Fibroblast of skin of back (primary cell): ENCODE results near the gene AIG1.
"Not testable (repeated sequence)": the region's sequence is repeated elsewhere in the genome, so short reads cannot be mapped to it uniquely, and the experiment has no call there.

Experiments
- DNase-seq: peaks from one replicate; pipeline ENCODE4 v3.0.0-alpha.2; 2013

Gene AIG1

DNA sequence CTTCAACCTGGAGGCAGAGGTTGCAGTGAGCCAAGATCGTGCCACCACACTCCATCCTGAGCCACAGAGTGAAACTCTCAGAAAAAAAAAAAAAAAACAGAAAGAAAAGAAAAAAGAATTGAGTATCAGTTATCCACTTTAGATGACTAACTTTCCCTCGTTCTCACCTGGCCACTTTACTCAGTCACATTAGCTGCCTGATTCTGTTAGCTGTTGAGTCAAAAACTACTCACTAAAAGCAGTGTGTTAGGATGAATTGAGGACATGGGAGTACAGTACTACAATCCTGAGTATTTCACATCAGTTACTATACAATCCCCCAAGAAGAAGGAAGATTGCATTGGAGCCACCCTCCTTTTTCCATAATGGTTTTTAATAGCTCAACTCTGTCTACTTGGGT is 275.2 kb downstream of the AIG1 start:
- no peak for DNase-seq

GRCh38 chr6:143336446-143337152 is 275.9 kb downstream of the AIG1 start:
- DNase-seq = peak; percentile 84

DNA sequence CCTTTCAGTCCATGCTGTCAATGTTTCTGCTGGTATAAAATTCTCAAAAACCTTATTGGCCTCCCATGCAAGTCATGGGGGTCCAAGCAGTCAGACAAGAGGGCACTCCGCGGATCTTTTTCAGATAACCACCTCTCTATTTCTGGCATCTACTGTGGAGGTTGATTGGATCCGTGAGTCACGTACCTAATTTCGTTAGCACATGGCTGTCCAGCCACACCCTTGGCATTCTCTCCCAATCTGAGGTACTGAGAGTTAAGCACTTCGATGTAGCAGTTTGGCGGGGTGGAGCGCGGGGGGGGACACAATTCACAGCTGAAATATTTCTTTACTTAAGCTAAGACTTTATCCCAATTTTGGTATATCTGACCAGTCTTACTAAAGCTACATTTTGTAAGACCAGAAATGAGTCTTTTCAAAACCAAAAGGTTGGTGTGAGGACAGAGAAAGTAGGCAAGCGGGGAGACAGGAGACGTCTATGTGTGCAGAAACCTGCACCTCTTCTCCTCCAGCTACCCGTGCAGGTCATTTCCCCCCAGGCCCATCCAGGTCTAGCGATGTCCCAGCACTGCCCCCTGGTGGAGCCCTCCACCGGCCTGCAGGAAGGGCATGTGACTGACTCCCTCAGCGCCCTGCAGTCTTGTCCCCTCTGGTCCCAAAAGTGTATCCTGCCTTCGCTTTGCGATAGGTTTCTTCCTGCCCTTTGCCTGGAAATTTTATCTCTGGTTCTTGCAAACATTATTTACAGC is 276.7 kb downstream of the AIG1 start:
- DNase-seq = no peak

GRCh38 chr6:143339223-143339622 is 278.5 kb downstream of the AIG1 start:
- no peak for DNase-seq

DNA sequence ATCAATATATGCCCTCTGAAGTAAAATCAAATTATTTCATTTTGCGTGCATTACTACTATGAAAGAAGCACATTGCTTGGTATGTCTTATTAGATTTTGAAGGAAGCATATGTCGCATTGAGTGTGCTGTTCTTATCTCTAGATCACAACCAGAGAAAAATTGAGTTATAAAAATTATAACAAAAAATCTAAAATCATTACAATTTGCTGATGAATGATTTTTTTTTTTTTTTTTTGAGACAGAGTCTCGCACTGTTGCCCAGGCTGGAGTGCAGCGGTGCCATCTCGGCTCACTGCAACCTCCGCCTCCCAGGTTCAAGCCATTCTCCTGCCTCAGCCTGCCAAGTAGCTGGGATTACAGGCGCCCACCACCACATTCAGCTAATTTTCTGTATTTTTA is 284.8 kb downstream of the AIG1 start:
- DNase-seq = not testable (repeated sequence)

DNA sequence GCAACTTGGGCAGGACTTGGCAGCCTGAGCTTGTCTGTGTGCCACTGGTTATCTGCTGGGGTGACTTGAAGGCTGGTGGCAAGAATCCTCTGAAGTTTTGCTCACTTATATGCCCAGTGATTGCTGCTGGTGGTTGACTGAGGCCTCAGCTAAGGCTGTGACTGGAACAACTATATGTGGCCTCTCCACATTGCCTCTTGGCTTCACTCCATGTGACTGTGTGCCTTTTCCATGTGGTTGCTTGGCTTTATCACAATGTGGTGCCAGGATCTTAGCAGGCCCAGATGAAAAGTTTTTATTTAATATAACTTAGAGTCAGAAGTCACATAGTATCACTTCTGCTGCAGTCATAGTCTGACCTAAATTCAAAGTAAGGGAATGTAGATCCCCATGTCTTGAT is 285.3 kb downstream of the AIG1 start:
- no peak for DNase-seq

- peak; percentile 76 for DNase-seq
These were observed 287.8 kb downstream of the AIG1 start for GRCh38 chr6:143348531-143348930.

GRCh38 chr6:143349530-143349929 is 288.8 kb downstream of the AIG1 start:
- no peak for DNase-seq

DNA sequence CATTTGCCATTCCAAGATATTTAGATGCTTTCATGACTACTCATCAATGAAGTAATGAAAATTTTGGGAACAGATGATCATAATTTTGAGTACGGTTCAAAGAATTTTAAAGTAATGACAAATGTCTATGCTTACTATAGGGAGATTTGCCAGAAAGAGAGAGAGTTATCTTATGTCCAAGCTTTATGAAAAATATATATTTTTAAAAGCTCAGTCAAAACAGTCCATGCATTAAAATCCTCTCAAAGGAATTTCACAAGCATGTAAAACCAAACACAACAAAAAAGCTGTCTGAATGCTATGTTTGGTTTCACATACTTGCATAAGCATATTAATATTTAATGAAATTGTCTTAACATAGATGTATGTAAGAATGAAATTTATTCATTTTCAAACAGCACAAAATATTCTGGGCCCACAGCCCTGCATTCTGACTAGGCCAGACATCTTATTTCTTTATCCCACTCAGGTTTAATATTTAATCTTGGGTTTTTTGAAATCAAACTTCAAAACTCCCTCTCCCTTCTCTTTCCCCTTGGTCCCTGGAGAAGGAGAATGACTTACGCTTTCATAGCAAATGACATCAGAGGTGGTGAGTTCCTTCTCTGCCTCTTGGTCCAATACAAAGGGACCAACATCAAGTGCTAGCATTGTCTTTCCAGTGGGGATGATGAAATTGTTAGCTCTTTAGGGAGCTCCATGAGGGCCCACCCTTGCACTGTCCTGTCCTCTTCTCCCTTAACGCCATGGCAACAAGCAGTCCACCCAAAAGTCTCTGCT is 295.6 kb downstream of the AIG1 start:
- DNase-seq = peak; percentile 74

DNA sequence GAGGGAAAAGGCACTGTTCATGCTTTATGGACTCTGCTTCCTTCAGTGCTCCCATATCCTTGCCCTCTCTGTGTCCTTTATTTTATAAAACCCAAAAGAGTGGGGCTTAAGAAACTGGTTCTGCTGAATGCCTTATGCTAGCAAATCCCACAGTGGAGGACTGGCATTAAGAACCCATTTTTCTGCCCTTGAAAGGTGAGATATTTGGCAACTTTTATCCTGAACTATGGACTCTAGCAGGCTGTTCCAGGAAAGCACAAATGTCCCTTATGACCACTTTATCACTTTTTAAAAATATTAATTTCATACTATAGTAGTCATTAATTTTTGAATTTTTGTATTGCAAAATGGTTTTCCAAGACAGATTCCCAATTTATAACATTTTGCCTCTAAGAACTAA is 296.5 kb downstream of the AIG1 start:
- DNase-seq = no peak

GRCh38 chr6:143357561-143358255 is 297.0 kb downstream of the AIG1 start:
- DNase-seq = no peak

- no peak for DNase-seq
These were observed 301.0 kb downstream of the AIG1 start for GRCh38 chr6:143361536-143362191.

DNA sequence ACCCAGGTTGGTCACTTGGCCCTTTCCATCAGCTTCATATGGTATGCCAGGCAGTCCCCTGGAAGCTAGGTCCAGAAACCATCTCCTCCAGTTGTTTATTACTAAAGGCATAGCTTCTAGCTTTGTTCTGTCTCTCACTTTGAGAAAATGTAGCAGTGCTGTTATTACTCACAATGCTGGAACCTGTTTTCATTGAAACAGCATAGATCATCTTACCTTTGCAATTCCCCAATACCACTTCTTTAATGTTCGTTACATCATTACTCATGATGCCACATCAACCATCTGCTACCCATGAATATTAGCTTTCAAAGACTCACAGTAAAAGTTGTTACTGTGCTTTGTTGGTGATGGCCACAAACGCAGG is 301.5 kb downstream of the AIG1 start:
- DNase-seq = no peak

GRCh38 chr6:143363299-143363698 is 302.6 kb downstream of the AIG1 start:
- peak; percentile 15 for DNase-seq

DNA sequence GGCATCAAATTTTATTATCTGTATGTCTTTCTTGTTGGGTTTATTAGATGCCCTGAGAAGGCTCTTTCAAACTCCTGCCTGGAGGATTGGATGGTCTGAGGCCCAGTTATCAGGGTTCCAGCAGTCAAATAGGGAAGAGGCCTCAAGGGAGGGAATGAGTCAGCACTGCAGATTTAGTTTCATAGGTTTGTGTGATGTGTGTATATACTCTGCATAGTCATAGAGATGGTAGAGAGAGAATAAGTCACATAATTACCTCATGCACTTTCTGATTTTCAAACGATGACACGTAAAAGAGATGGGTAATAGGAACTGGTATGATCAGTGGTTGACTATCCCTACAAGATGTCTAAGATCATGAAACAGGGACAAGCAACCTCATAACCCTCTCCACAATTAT is 307.7 kb downstream of the AIG1 start:
- peak; percentile 66 for DNase-seq

- DNase-seq = no peak
These were observed 309.3 kb downstream of the AIG1 start for GRCh38 chr6:143369971-143370370.

- no peak for DNase-seq
These were observed 310.2 kb downstream of the AIG1 start for GRCh38 chr6:143370812-143371370.

DNA sequence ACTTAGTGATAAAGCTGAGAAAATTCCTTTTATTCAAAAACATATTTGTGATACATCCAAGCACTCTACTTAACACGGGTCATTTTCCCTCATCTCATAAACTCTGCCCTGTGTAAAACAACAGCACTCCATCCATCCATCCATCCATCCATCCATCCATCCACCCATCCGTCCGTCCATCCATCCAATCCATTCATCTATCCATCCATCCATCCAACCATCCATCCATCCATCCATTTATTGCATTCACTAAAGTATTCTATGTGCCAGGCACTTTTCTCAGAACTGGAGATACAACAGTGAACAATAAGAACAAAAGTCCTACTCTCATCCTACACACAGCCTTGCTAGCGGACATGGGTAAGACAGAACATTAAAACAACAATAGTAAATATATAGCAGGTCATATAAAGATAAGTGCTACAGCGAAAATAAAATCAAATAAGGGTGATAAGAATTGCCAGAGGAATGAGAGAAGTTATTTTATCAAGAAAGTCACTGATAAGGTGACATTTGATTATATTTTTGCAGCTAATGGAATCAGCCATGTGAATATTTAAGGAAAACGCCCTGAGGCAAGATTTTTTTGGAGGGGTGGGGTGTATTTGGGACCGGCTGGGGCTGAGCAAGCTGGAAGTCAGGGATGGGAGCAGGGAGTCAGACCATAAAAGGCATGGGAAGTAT is 311.7 kb downstream of the AIG1 start:
- no peak for DNase-seq

DNA sequence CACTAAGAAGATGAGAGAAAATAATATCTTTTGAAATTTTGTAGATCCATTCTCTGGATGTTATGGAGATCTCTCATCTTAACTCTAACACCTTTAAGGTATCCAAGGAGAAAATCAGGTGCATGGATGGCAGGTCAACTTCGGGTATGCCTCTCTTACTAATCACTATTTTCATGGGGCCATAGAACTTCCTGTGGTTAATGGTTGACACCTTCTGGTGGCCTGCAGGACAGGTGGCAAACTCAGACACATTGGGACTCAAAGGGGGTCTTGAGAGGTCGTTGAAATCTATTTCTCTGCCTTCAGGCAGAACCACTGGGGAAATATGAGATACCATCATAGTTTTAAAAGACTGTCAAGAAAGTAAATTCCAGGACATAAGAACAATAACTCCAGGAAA is 313.3 kb downstream of the AIG1 start:
- DNase-seq = no peak

GRCh38 chr6:143375022-143375585 is 314.4 kb downstream of the AIG1 start:
- DNase-seq = no peak

DNA sequence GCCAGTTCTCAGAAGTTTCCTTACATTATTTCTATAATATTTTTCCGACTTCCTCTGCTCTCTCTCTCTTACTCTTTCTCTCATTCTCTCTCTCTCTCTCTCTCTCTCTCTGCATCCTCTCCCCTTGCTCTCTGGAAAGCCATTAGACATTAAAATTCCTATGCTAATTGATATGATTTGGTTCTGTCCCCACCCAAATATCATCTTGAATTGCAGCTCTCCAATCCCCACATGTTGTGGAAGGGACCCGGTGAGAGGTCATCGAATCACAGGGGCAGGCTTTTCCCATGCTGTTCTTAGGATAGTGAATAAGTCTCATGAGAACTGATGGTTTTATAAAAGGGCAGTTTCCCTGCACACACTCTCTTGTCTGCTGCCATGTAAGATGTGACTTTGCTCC is 315.7 kb downstream of the AIG1 start:
- no peak for DNase-seq
